ENCODE results near the gene GIT1. TPM values are rescaled to one million over a fixed set of nuclear protein-coding genes. Genes with fewer than 3 reads are reported as not detected.

The GIT1 gene
- total RNA-seq, 2 donors from 2014 or later, result 26.7 to 48.1 TPM

- Histone ChIP-seq H3K4me3 (no peak overlapping the region), H3K9me3 (no peaks in the 10 kb centered on the region), H3K27ac (no peak overlapping the region), H3K4me1 (peaks cover 0 to 41% of the 10 kb centered on the region in 2 donors), H3K27me3 (no peaks in the 10 kb centered on the region), H3K36me3 (no peaks in the 10 kb centered on the region)
- no peak for DNase-seq (ENCODE audit: low spot score)
- no peak for TF ChIP-seq CTCF (IDR thresholded peaks at IDR 0.05)
Observed at GRCh38 chr17:29611351-29612093, 22.1 kb upstream of the GIT1 start.

GRCh38 chr17:29610395-29610794 is 20.9 kb upstream of the GIT1 start:
- H3K9me3 ChIP-seq, result no peaks in the 10 kb centered on the region
- no peak for DNase-seq (ENCODE audit: low spot score)
- H3K4me1 ChIP-seq, result peaks cover 0 to 30% of the 10 kb centered on the region in 2 donors
- no peaks in the 10 kb centered on the region for H3K27me3 ChIP-seq
- no peak overlapping the region for H3K27ac ChIP-seq
- H3K4me3 ChIP-seq, result no peak overlapping the region
- no peak for TF ChIP-seq CTCF (IDR thresholded peaks at IDR 0.05)
- H3K36me3 ChIP-seq, result no peaks in the 10 kb centered on the region

GRCh38 chr17:29608986-29609385 is 19.5 kb upstream of the GIT1 start:
- Histone ChIP-seq H3K9me3 (no peaks in the 10 kb centered on the region), H3K27me3 (no peaks in the 10 kb centered on the region), H3K36me3 (no peaks in the 10 kb centered on the region), H3K4me3 (no peak overlapping the region), H3K4me1 (peaks cover 0 to 16% of the 10 kb centered on the region in 2 donors), H3K27ac (no peak overlapping the region)
- no peak for TF ChIP-seq CTCF (IDR thresholded peaks at IDR 0.05)
- no peak for DNase-seq (ENCODE audit: low spot score)

- Histone ChIP-seq H3K4me1 (peaks cover 0 to 3% of the 10 kb centered on the region in 2 donors), H3K4me3 (no peak overlapping the region), H3K27ac (no peak overlapping the region), H3K36me3 (no peaks in the 10 kb centered on the region), H3K9me3 (no peaks in the 10 kb centered on the region), H3K27me3 (no peaks in the 10 kb centered on the region)
- no peak for TF ChIP-seq CTCF (IDR thresholded peaks at IDR 0.05)
- no peak for DNase-seq (ENCODE audit: low spot score)
Observed at GRCh38 chr17:29607557-29608195, 18.2 kb upstream of the GIT1 start.

DNA sequence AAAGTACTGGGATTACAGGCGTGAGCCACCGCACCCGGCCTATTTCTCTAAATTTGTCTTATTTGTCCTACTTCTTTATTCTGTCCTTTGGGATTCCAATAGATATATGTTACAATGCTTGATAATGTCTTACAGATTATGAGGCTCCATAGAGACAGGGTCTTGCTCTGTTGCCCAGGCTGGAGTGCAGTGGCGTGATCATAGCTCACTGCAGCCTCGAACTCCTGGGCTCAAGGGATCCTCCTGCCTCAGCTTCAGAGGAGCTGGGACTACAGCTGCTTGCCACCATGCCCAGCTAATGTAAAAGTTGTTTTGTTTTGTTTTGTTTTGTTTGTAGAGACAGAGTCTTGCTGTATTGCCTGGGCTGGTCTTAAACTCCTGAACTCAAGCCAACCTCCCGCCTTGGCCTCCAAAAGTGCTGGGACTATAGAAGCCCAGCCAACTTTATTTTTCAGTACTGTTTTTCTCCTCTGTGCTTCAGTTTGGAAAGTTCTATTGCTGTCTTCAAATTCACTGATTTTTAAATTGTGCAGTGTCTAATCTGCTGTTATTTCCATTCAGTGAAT is 13.7 kb upstream of the GIT1 start:
- H3K9me3 ChIP-seq, result no peaks in the 10 kb centered on the region
- H3K27ac ChIP-seq, result no peak overlapping the region
- no peaks in the 10 kb centered on the region for H3K36me3 ChIP-seq
- no peaks in the 10 kb centered on the region for H3K4me1 ChIP-seq
- no peaks in the 10 kb centered on the region for H3K27me3 ChIP-seq
- no peak for DNase-seq (ENCODE audit: low spot score)
- H3K4me3 ChIP-seq, result no peak overlapping the region
- TF ChIP-seq CTCF (IDR thresholded peaks at IDR 0.05), result no peak
